WTC11 (cell line): Measurements from ENCODE around the gene COL4A2. TPM values are rescaled to one million over a fixed set of nuclear protein-coding genes. Genes with fewer than 3 reads are reported as not detected.

ENCODE experiments used
- ATAC-seq: fragments of 200-7000 bp; cut with Tn5 transposase; 2 replicates; pipeline ENCODE4 v1.10.0; 2021; ENCODE audit warnings: mild to moderate bottlenecking, moderate library complexity
- CTCF ChIA-PET: fragments of 300-600 bp; sonication (Branson Sonifier 250); formaldehyde crosslinking; loops from one replicate; lab custom pipeline; 2021; ENCODE audit warnings: antibody characterized with exemption; lab: Charles Lee
- POLR2A ChIA-PET: fragments of 350-600 bp; sonication (Branson Sonifier 250); formaldehyde crosslinking; loops from one replicate; lab custom pipeline; 2021; ENCODE audit warnings: antibody characterized with exemption; lab: Charles Lee
- DNase-seq: peaks from one replicate; pipeline ENCODE4 v3.0.0; 2021; ENCODE audit warnings: low spot score
- H3K27ac Mint-ChIP-seq: 2 replicates; pipeline ENCODE4 v1.8.0; 2021; ENCODE audit warnings: mixed read lengths
- H3K27me3 Mint-ChIP-seq: 2 replicates; pipeline ENCODE4 v1.8.0; 2021; ENCODE audit warnings: low read depth, mild to moderate bottlenecking, moderate library complexity, mixed read lengths
- H3K36me3 Mint-ChIP-seq: 2 replicates; pipeline ENCODE4 v1.8.0; 2021; ENCODE audit warnings: mixed read lengths
- H3K4me1 Mint-ChIP-seq: 2 replicates; pipeline ENCODE4 v1.8.0; 2022; ENCODE audit warnings: mixed read lengths
- H3K4me3 Mint-ChIP-seq: 2 replicates; pipeline ENCODE4 v1.8.0; 2021; ENCODE audit warnings: mild to moderate bottlenecking, moderate library complexity, mixed read lengths
- H3K9me3 Mint-ChIP-seq: 2 replicates; pipeline ENCODE4 v1.8.0; 2021; ENCODE audit warnings: mixed read lengths
- ATF1 ChIP-seq: sonication (generic); formaldehyde crosslinking; IDR thresholded peaks from 2 replicates; pipeline ENCODE4 v1.8.1; 2023; ENCODE audit warnings: mild to moderate bottlenecking, moderate library complexity, missing genetic modification reagents
- ATF6 ChIP-seq: sonication (generic); formaldehyde crosslinking; IDR thresholded peaks from 2 replicates; pipeline ENCODE4 v1.8.1; 2023; ENCODE audit warnings: mild to moderate bottlenecking, missing genetic modification reagents
- CREB1 ChIP-seq: sonication (generic); formaldehyde crosslinking; IDR thresholded peaks from 2 replicates; pipeline ENCODE4 v1.8.0; 2023; ENCODE audit warnings: mild to moderate bottlenecking, missing genetic modification reagents
- E2F5 ChIP-seq: sonication (generic); formaldehyde crosslinking; IDR thresholded peaks from 2 replicates; pipeline ENCODE4 v1.8.1; 2022; ENCODE audit warnings: mild to moderate bottlenecking, moderate library complexity, missing genetic modification reagents
- ELF4 ChIP-seq: sonication (generic); formaldehyde crosslinking; IDR thresholded peaks from 2 replicates; pipeline ENCODE4 v1.8.1; 2022; ENCODE audit warnings: low read depth, mild to moderate bottlenecking, moderate library complexity, missing genetic modification reagents
- EMX1 ChIP-seq: fragments of 250-450 bp; sonication (Bioruptor Pico); IDR thresholded peaks from 2 replicates; pipeline ENCODE4 v1.8.0; 2021; ENCODE audit warnings: mild to moderate bottlenecking
- ERG ChIP-seq: fragments of 250-450 bp; sonication (Bioruptor Pico); IDR thresholded peaks from 2 replicates; pipeline ENCODE4 v1.8.0; 2021; ENCODE audit warnings: mild to moderate bottlenecking
- GABPB1 ChIP-seq: sonication (generic); formaldehyde crosslinking; IDR thresholded peaks from 2 replicates; pipeline ENCODE4 v1.8.1; 2023; ENCODE audit warnings: mild to moderate bottlenecking, missing genetic modification reagents
- HMGA2 ChIP-seq: fragments of 250-450 bp; sonication (Bioruptor Pico); IDR thresholded peaks from 2 replicates; pipeline ENCODE4 v1.4.0; 2021; ENCODE audit warnings: mild to moderate bottlenecking, moderate library complexity
- JAZF1 ChIP-seq: fragments of 250-450 bp; sonication (Bioruptor Pico); IDR thresholded peaks from 2 replicates; pipeline ENCODE4 v1.9.0; 2021; ENCODE audit warnings: moderate library complexity, mild to moderate bottlenecking, inconsistent platforms
- JUN ChIP-seq: sonication (generic); formaldehyde crosslinking; IDR thresholded peaks from 2 replicates; pipeline ENCODE4 v1.8.0; 2023; ENCODE audit warnings: mild to moderate bottlenecking, missing genetic modification reagents
- NR2C2 ChIP-seq: sonication (generic); formaldehyde crosslinking; IDR thresholded peaks from 2 replicates; pipeline ENCODE4 v1.8.0; 2022; ENCODE audit warnings: mild to moderate bottlenecking, missing genetic modification reagents
- USF1 ChIP-seq: sonication (generic); formaldehyde crosslinking; IDR thresholded peaks from 2 replicates; pipeline ENCODE4 v1.8.0; 2022; ENCODE audit warnings: mild to moderate bottlenecking, missing genetic modification reagents
- total RNA-seq: library from RNA; stranded (reverse); gene quantifications from 3 replicates; pipeline ENCODE4 v1.2.3, GENCODE V29; 2021
- TF ChIP-seq, protein P1 (sequence below): sonication (generic); formaldehyde crosslinking; IDR thresholded peaks from 2 replicates; pipeline ENCODE4 v1.8.1; 2022; ENCODE audit warnings: low read depth, mild to moderate bottlenecking, moderate library complexity, missing genetic modification reagents, borderline replicate concordance
- TF ChIP-seq, protein P2 (sequence below): fragments of 250-450 bp; sonication (Bioruptor Pico); IDR thresholded peaks from 2 replicates; pipeline ENCODE4 v1.9.0; 2021; ENCODE audit warnings: mild to moderate bottlenecking, borderline replicate concordance
- TF ChIP-seq, protein P3 (sequence below): sonication (generic); formaldehyde crosslinking; IDR thresholded peaks from 2 replicates; pipeline ENCODE4 v1.8.0; 2022; ENCODE audit warnings: missing genetic modification reagents

The COL4A2 gene
- total RNA-seq, 1 experiment from 2014 or later = 109 TPM

DNA sequence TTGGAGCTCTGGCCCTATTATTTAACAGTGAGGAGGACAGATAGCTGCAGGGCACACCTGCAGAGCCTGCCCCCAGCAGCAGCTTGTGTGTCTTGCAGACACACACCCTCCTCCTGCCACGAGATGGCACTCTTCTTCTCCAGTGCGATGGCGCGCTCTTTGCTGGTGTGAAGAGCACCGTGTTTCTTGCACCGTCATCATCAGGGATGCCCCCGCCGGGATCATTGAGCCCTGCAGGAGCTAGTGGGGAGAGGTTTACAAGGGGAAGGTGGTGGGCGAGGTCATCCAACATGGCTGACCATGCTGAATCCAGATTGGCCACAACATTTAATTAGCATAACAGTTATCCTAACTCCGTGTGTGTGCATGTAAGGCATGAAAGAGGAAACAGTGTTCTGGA, 148.9 kb downstream of the COL4A2 start (continued):
- no peak for TF ChIP-seq ATF6 (CRISPR knock-in tag)
- TF ChIP-seq, all 79 proteins: peak for 8

DNA sequence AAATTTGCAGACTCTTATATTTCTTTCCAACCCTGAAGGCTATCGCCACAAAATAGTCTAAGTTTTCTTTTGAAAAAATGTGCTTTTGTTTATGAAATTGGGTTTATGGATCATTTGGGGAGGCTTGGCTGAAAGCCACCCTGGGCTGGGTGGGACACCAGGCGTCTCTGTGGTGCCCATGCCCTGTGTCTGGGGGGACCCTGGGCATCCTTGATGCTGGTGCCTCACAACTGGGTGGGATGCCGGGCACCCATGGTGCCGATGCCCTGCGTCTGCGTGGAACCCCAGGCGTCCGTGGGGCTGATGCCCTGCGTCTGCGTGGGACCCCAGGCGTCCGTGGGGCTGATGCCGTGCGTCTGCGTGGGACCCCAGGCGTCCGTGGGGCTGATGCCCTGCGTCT, 149.5 kb downstream of the COL4A2 start:
- Mint-ChIP-seq H3K27me3 (no peaks in the 10 kb centered on the region), H3K27ac (no peak overlapping the region), H3K4me3 (no peak overlapping the region), H3K4me1 (peaks cover 28% of the 10 kb centered on the region), H3K9me3 (no peaks in the 10 kb centered on the region), H3K36me3 (peaks cover 17% of the 10 kb centered on the region; the same call in 1 of the 2 replicates)
- TF ChIP-seq GABPB1 (CRISPR knock-in tag) (no peak), CREB1 (CRISPR knock-in tag) (no peak), EMX1 (CRISPR knock-in tag) (no peak), ELF4 (CRISPR knock-in tag) (no peak), HMGA2 (CRISPR knock-in tag) (no peak), USF1 (no peak), ERG (CRISPR knock-in tag) (no peak), E2F5 (CRISPR knock-in tag) (no peak), NR2C2 (no peak), JUN (CRISPR knock-in tag) (no peak), JAZF1 (CRISPR knock-in tag) (no peak), ATF1 (no peak)
- TF ChIP-seq, protein P1, sequence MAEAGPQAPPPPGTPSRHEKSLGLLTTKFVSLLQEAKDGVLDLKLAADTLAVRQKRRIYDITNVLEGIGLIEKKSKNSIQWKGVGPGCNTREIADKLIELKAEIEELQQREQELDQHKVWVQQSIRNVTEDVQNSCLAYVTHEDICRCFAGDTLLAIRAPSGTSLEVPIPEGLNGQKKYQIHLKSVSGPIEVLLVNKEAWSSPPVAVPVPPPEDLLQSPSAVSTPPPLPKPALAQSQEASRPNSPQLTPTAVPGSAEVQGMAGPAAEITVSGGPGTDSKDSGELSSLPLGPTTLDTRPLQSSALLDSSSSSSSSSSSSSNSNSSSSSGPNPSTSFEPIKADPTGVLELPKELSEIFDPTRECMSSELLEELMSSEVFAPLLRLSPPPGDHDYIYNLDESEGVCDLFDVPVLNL (CRISPR knock-in tag) = no peak
- TF ChIP-seq, protein P2, sequence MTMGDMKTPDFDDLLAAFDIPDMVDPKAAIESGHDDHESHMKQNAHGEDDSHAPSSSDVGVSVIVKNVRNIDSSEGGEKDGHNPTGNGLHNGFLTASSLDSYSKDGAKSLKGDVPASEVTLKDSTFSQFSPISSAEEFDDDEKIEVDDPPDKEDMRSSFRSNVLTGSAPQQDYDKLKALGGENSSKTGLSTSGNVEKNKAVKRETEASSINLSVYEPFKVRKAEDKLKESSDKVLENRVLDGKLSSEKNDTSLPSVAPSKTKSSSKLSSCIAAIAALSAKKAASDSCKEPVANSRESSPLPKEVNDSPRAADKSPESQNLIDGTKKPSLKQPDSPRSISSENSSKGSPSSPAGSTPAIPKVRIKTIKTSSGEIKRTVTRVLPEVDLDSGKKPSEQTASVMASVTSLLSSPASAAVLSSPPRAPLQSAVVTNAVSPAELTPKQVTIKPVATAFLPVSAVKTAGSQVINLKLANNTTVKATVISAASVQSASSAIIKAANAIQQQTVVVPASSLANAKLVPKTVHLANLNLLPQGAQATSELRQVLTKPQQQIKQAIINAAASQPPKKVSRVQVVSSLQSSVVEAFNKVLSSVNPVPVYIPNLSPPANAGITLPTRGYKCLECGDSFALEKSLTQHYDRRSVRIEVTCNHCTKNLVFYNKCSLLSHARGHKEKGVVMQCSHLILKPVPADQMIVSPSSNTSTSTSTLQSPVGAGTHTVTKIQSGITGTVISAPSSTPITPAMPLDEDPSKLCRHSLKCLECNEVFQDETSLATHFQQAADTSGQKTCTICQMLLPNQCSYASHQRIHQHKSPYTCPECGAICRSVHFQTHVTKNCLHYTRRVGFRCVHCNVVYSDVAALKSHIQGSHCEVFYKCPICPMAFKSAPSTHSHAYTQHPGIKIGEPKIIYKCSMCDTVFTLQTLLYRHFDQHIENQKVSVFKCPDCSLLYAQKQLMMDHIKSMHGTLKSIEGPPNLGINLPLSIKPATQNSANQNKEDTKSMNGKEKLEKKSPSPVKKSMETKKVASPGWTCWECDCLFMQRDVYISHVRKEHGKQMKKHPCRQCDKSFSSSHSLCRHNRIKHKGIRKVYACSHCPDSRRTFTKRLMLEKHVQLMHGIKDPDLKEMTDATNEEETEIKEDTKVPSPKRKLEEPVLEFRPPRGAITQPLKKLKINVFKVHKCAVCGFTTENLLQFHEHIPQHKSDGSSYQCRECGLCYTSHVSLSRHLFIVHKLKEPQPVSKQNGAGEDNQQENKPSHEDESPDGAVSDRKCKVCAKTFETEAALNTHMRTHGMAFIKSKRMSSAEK (CRISPR knock-in tag) = no peak
- TF ChIP-seq, protein P3, sequence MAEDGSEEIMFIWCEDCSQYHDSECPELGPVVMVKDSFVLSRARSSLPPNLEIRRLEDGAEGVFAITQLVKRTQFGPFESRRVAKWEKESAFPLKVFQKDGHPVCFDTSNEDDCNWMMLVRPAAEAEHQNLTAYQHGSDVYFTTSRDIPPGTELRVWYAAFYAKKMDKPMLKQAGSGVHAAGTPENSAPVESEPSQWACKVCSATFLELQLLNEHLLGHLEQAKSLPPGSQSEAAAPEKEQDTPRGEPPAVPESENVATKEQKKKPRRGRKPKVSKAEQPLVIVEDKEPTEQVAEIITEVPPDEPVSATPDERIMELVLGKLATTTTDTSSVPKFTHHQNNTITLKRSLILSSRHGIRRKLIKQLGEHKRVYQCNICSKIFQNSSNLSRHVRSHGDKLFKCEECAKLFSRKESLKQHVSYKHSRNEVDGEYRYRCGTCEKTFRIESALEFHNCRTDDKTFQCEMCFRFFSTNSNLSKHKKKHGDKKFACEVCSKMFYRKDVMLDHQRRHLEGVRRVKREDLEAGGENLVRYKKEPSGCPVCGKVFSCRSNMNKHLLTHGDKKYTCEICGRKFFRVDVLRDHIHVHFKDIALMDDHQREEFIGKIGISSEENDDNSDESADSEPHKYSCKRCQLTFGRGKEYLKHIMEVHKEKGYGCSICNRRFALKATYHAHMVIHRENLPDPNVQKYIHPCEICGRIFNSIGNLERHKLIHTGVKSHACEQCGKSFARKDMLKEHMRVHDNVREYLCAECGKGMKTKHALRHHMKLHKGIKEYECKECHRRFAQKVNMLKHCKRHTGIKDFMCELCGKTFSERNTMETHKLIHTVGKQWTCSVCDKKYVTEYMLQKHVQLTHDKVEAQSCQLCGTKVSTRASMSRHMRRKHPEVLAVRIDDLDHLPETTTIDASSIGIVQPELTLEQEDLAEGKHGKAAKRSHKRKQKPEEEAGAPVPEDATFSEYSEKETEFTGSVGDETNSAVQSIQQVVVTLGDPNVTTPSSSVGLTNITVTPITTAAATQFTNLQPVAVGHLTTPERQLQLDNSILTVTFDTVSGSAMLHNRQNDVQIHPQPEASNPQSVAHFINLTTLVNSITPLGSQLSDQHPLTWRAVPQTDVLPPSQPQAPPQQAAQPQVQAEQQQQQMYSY (CRISPR knock-in tag) = no peak
- DNase-seq (no peak), ATAC-seq (no peak)
- ChIA-PET POLR2A (interaction anchor here (1.2 kb wide), 1 partner anchor 129 kb away, joined by 4 read pairs; no protein-coding TSS in a partner anchor), CTCF (interaction anchor here (0.6 to 3.1 kb wide), 55 partner anchors 8 to 459 kb away, joined by 3 to 25 read pairs (median 5); partner anchors contain the start of genes ANKRD10, COL4A1, COL4A2 and NAXD)
